ENCODE measurements around the gene EEFSEC.

The EEFSEC gene

DNA sequence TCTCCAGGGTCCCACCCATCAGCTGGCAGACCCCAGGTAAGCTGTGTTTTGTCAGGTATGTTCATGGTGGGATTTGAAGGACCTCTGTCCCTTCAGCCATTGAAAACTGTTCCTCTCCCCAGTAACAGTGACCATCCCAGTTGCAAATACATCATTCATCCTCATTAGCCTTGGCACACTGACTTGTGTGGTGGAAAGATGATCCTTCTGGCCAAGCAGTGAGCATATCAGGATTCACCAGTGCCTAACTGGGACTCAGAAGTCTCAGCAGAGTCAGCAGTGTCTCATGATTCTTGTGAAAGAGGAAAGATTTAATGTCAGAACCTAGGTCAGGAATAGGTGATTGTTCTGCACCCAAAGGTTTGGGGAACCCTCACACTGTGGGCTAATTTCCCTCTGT lies 223.2 kb downstream of the EEFSEC start:
- no peak for DNase-seq

DNA sequence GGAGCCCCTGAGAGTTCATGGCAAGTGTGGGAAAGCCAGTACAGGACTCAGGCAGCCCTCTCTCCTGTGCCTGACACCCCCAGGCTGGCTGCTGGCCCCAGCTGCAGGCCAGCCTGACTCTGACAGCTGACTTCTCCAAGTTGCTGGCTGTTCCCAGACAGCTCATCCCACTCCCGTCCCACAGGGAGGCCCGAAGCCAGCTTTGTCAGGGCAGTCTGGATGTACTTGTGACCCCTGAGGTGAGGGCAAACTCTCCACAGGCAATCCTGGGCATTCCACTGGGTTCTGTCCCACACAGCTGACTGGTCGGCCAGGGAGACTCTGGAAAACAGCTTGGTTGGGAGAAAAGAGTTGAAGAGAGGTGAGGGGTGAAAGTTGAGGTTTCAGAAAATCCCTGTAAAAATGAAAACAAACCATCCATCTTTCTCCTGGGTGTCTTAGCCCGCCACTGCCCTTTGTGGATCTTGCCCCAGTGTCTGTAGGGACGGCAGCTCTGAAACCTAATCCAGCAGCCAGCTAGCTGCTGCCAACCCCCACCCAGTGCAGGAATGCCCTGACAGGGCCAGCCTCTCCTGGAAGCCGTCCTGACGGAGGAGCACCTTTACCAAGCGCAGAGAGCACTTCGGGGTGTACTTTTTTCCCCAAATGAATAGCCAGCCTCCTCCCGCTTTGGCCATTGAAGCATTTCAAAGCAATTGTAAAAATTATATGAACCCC lies 225.5 kb downstream of the EEFSEC start:
- DNase-seq, result no peak

DNA sequence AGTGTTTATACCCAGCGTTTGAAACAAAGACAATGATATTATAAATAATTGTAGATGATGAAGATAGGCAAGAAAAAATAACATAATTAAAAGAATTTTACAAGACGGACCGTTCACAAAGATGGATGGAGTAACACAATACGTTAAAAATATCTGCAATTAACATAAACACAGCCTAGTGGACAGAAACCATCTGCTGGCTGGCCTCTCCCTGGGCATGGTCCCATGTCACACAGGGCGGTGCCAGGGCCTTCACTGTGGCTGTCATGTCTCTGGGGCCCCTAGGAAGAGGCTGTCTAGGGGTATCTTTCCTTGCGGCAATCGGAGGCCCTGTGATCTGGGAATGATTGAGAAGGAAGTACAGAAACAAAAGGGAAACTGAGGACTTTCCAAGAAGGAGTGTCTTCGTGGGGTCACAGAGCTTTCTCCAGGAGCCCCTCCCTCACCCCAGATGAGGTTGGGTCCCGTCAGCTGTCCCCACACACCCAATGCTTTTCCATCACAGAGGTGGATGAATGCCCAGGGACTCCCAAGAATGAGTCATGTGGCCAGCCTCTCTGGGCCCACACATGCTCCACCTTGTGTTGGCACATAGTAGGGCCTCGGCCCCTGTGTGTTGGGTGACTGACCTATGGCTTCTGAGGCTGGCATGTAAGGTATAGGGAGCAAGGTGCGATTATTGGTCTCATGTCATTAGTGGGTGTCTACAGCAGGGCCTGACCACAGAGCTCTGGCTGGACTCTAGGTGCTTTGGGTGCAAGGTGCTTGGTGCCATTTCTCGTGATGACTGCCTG lies 226.3 kb downstream of the EEFSEC start:
- DNase-seq, result no peak

DNA sequence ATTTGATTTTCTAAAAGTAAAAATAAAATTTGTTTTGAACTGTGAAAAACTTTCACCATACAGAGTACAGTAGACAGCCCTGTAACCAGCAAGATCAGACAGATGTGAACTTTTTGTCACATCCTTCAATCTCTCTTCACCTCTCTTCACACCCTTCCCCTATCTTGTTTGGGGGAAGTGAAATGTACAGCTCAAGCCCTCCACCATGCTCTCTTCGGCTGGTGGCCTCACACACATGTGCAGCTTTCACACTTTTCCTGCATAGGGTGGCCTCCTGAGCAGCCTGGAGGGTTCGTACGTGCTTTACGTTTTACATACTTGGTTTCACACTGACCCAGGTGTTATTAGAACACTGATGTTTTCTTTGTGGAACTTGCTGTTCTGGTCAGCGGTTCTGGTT lies 227.0 kb downstream of the EEFSEC start:
- DNase-seq, result no peak

DNA sequence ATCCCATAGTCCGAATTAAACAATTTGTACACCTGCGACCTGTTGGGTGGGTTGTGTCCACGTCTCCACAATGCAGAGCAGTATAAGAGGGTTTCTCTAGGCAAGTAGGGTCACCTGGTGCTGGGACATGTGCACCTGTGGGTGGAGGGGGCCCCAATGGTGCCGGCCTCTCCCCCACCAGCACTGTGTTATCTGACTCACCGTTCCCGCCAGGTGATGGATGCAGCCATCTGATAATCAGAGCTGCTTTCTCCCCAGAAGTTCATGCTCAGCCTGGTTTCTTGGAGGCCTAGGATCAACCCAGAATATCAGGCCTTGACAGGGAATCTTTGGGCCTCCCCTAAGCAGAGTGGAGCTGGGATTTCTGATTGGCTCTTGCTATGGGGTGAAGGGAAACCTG lies 227.4 kb downstream of the EEFSEC start:
- no peak for DNase-seq

DNA sequence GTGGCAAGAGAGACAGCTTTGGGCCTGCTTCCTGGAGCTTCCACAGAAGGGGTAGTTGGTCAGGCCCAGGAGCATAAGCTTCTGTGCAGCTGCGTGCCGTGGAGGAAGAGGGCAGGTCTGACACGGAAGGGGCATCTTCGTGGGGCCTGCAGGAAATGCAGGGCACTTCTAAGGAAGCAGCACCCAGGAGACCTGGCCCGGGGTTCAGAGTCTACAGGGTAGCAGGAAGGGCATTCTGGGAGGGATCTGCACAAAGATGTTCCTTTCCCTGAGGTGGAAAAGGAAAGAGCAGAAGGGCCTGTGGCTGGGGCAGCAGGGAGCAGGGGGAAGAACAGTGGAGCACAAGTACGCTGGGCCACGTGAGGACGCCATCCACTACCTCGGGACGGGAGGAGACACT lies 228.3 kb downstream of the EEFSEC start:
- no peak for DNase-seq

DNA sequence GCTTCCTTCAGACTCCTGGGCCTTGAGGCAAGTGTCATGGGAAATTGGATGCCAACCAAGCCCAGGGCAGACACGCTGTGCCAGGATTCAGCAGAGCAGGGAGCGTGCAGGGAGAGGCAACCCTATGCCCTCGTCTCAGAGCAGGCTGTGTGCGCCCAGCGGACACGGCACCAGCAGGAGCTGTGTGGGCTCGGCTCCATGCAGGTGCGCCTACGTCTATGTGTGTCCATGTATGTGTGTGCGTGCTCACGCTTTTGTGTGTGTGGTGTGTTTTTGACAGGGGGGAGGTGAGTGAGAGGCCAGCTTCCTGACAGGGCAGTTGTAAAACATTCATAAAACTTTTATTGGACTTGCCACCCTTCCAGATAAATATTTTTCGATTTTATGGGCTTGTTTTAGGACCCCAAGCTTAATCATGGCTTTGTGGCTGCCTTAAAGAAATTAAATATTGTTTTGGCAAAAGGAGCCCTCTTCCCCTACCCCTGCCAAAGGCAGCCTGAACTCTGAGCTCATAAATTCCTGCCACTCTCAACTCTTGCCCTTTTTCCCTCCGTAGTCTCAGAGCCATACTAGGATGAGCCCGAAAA lies 229.0 kb downstream of the EEFSEC start:
- no peak for DNase-seq

DNA sequence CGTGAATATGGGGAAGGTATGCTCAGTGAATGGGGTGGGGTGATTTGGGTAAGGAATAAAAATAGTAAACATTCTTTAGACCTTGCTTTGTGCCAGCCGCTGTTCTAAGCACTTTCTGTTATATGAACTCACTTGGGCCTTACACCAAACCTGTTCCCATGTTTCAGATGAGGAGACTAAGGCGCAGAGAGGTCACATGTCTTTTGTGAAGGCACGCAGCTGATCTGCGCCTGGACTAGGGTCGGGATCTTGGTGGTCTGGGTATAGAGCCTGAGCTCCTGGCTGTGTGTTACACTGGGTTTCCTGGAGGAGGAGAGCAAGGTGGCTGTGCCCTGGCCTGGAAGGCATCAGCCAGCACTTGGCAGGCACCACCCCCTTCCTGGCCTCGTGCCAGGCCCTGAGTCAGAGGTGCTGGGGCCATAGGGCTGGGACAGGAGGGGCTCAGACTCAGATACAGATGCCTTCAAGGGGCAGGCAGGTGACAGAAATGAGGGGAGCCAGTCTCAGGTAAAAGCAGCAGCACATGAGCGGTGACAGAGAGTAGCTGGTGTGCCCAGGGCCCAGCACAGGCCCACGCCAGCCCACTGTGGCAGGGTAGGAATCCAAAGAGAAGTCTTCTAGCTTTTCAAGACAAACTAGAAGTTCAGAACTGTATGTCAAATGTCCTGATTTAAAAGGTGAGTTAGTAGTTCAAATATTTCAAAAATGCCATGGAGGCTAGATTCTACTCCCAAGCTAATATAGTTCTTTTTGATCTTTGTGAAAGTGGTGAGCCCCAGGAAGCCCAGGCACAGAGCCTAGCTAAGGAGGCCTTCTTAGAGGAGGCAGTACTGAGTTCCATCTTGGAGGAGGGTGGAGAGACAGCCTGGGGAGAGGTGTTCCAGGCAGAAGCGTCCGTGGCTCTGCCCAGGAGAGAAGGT lies 230.3 kb downstream of the EEFSEC start:
- DNase-seq, result peak in 1 of 2 experiments; percentile 7

DNA sequence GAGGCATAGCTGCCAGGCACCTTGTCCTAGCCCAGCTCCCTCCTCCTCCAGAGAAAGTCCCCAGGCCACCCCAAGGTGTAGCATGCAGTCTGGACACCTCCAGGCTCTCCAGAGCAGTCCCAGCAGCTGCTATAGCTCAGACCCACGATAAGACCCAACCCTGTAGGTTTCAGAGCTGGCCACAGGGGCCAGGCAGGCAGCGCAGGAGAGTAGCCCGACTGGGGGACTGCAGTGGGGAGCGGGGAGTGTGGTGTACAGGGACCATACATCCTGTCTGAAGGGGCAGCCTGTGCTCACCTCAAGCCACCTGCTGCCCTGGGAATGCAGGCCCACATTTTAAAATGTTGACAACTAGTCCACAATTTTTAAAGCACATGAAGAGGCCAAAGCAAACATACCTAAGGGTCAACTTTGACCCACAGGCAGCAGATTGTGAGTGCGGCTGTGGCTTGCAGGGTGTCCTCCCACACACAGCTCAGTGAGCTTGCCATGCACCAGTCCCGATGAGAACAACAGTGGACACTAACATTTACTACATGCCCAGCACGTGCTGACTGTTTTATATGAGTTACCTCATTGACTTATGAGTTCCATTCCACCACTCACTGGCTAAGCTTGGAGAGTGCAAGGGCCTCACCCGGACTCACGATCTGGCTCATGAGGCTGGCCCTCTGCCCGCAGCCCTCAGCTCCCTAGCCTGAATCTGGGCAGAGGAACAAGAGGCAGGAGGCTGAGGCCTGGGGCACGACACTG lies 232.0 kb downstream of the EEFSEC start:
- DNase-seq, result no peak

DNA sequence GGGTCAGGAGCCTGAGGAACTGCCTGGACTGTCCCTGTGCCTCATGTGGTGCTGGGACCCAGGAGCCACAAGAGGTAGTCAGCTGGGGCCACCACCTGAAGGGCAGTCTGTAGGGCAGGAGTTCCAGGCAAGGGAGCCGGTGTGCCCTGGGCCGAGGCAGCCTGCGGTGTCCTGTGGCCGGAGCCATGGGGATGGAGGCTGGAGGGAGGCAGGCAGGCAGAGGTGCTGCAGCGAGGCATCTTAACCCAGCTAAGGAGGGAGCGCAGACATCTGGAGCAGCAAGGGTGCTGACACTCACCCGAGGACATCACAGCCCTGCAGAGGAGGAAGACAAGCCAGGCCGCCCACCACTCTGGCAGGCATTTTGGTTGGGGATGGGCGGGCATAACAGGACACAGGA lies 235.7 kb downstream of the EEFSEC start:
- no peak for DNase-seq

DNA sequence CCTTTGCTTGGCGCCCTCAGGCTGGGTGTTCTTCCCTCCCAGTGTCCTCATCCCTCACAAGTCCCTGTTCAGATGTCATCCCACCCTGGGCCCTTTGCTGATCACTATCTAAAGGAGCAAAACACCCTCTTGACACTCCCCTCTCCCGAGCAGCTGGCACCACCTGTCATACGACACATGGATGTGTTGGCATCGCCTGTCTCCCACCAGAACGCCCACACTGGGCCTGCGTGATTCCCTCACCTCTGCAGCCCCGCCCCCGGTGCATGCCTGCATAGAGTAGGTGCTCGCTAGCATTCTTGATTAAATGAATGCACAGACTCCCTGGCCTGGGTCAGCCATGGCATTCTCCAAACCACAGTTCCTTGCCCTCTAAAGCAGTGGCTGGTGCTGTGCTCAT lies 237.6 kb downstream of the EEFSEC start:
- no peak for DNase-seq

DNA sequence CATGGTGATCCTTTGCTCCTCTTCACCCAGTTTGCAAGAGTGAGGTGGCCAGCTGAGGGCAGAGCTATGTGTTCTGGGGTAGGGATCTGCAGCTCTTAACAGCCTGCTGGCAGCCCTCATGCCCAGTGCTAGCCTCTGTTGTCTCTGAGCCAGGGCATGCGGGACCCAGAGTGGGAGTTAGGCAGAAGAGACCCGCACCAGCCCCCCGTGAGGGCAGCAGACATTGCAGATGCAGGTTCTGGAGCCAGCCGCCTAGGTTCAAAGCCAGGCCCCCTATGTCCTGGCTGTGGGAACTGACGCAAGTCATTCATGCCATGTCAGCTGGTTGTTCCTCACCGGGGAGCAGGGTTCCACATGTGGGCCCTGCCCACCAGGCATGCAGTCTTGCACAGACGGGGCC lies 238.7 kb downstream of the EEFSEC start:
- no peak for DNase-seq

DNA sequence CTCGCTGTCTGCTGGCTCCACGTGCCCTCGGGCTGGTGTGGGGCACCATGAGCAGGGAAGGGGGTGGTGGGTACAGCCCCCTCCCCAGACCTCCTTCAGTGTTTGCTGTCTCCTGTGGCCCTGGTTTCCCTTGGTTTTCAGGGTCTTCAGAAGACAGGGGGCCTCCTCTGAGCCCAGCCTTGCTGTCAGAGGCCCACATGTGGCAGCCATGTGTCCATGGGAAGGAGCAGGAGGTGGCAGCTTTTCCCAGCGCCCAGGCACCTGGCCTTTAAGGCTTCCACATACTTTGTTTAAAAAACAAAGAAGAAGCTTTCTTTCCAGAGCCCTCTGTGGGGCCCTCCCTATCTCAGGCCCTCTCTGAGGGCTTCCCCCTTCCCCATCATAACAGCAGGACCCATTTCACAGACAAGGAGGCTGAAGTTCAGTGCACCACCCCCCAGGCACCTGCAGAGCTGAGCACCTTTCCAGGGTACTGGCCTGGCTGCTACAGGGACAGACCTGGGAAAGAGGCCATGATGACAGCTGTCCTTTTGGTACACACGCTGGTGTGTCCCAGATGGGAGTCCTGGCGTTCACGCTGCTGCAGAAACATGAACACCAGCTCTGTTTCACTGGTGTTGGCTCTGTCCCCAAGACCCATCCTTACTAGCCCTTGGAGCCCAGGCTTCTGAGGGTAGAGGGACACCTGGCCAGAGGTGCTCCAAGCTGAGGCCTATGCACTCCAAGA lies 239.7 kb downstream of the EEFSEC start:
- no peak for DNase-seq

DNA sequence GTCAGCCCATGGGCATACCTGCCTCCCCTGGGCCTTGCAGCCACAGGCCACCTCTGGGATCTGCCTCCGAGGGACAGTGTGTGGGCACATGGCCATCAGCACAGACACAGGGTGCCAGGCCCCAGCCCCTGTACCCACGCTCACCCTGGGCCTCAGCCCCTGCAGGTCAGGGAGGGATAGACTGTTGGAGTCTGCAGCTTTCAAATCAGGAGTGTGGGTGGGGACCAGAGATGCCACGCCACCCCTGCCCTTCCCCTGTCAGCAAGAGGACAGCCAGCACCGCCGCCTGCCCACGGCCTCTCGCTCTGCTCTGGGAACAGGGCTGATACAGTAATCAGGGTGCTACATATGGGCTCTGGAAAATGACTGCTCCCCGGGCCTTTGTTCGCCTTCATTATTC lies 240.8 kb downstream of the EEFSEC start:
- no peak for DNase-seq

DNA sequence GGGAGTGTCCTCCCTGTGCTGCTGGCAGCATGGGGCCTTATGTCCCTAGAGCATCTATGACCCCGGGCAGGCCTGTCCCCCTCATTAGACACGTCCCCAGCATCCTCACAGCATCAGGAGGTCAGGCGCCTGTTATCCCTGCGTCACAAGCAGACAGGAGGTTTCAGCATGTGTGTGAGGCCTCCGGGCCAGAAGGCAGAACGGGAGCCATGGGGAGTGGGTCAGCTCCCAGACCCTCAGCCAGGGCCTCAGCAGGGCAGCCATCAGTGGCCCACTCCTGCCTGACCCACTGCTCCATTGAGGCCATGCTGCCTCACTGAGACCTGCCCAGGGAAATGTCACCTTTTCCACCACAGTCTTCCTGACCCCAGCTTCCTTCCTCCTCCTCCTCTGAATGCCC lies 241.8 kb downstream of the EEFSEC start:
- no peak for DNase-seq

DNA sequence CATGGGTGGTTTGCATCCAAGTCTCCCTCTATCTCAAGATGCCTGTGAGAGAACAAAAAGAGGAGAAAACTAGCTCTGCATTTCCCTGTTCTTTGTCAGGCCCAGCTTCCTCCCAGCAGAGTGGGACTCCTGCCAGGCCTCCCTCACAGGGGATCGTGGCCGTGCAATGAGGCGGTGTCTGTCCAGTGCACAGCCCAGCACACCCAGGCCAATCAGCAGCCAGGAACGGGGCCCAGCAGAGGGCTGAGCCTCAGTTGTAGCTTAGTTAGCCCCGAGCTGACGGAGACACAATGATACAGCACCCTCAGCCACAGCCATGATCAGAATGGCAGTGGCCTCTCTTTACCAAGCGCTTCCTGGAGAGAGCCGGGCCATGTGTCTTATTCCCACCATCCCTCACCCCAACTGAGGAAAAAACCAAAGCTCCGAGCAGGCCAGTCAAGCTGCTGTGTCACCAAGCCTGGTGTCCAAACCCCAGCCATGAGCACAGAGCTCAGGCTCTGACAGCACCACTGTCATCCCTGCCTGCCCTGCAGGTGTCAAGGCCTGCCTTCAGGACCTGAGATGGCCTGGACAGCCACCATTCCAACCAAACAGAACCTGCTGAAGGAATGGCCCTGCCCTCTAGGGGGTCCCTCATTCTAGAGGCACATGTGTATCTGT lies 242.3 kb downstream of the EEFSEC start:
- no peak for DNase-seq

DNA sequence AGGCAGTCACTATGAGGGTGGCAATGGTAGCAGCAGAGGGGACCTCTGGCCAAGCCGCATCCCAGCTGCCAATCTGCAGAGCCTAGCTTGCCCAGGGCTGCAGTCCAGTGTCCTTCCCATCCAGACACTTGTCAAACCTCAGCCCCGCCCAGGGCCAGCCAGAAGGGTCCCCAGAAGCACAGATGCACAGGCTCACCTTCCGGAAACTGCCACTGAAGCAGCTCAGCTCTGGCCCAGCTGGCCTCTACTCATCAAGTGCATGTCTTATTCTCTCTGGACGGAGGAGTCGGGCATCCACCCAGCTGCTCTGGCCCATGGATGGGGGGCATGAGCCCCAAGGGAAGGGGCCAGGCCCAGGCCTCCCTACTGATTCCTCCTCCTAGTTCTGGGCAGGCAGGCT lies 244.2 kb downstream of the EEFSEC start:
- no peak for DNase-seq

DNA sequence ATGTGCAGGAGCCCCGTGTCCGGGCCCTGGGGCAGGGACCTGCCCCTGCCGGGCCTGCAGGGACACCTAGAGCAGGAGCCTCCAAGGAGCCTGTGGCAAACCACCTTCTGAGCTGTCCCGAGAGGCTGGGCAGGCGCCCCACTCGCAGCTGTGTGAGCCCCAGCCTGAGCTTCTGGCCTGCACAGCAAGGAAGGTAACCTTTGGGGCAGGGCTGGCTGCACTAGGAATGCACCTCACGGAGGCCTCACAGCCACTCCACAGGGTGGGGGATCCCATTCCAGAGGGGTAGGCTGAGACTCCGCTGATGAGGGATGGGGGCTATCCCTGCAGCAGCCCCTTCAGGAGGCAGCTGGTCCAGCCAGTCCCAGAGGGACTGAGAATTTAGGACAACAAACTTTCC lies 245.3 kb downstream of the EEFSEC start:
- no peak for DNase-seq

DNA sequence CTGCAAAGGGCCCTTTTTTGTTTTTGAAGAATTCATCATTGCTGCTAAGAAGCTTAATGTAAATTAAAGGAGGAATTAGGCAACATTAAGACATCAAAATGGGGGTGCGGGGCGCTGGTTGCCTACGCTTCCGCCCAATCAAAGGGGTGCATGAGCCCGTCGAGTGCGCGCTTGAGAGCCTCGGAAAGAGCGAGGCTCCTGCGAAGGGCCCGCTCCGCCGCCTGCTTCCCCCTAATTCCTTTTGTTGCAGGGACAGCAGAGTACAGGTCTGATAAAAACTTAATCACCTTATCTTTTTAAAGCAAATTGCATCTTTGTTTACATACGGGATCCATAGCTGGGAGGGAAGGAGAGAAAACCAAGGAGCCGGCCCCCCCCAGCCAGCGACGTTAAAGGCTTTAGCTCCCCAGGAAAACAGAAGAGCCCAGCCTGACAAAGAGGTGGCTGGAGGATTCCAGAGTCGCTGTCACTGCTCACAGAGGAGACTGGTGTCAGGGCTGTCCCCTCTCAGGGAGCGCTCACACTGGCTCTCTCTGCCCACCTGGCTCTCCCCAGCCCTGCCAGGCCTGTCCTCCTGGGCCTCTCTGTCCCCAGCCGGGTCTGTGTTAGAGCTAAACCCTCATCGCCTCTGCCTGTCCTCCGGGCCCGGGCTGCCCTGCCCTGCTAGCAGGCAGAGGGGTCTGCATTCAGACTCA lies 246.1 kb downstream of the EEFSEC start:
- no peak for DNase-seq

DNA sequence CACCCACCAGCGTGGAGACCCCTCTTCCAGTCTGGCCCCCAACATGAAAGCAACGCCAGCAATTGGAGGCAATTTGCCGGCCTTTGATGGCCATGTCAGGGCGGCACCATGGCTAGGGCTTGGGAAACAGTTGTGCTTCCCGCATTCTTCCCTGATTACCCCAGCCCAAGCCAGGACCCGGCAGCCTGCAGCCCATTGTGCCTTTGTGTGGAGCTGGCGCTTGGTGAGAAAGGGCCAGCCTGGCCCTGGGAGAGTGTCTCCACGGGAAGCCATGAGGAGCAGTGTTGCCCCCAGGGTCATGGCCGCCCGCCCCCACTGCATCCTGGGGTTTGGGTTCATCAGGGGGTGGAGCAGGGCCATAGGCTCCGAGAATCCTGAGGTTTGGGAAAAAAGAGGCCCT lies 247.4 kb downstream of the EEFSEC start:
- DNase-seq, result no peak
